ENCODE measurements around the gene SCAF1. TPM values are rescaled to one million over a fixed set of nuclear protein-coding genes. Genes with fewer than 3 reads are reported as not detected.

The SCAF1 gene
- total and polyA plus RNA-seq, 8 donors = 24.7 to 63.8 (median 34.9) TPM

GRCh38 chr19:49688531-49689132, 46.6 kb downstream of the SCAF1 start:
- no peak for ATAC-seq
- Histone ChIP-seq H3K27ac (peak overlapping the region; percentile 59 to 62), H3K4me3 (peak overlapping the region in 1 of 2 donors; percentile 39), H3K36me3 (peaks cover 0 to 48% of the 10 kb centered on the region in 2 donors), H3K4me1 (peaks cover 13 to 35% of the 10 kb centered on the region in 2 donors), H3K27me3 (peaks cover 4 to 44% of the 10 kb centered on the region in 2 donors), H3K9me3 (no peaks in the 10 kb centered on the region)
- intact Hi-C loops (cut with DNase I) = no loop called here
- no peak for DNase-seq
- TF ChIP-seq CTCF (IDR thresholded peaks at IDR 0.05) = no peak

GRCh38 chr19:49689133-49690078, 47.4 kb downstream of the SCAF1 start, which contains the start of gene ADM5:
ADM5 (plus strand) TSS chr19:49689594; CDS start chr19:49689838, 244 bp downstream.
- intact Hi-C loops (cut with DNase I) = no loop called here
- peak; percentile 13 to 45 for TF ChIP-seq CTCF (IDR thresholded peaks at IDR 0.05)
- ATAC-seq (peak; percentile 74), DNase-seq (peak in 1 of 4 donors; percentile 64)
- Histone ChIP-seq H3K27ac (peak within 1 kb of the TSS; percentile 61 to 62), H3K4me1 (peaks cover 13 to 35% of the 10 kb centered on the region in 2 donors), H3K36me3 (peaks cover 0 to 41% of the 10 kb centered on the region in 2 donors), H3K27me3 (peaks cover 4 to 44% of the 10 kb centered on the region in 2 donors), H3K4me3 (peak within 1 kb of the TSS; percentile 39), H3K9me3 (no peaks in the 10 kb centered on the region)

GRCh38 chr19:49690079-49690655, 48.2 kb downstream of the SCAF1 start:
- Histone ChIP-seq H3K4me3 (peak overlapping the region; percentile 39), H3K27me3 (peaks cover 4 to 44% of the 10 kb centered on the region in 2 donors), H3K9me3 (no peaks in the 10 kb centered on the region), H3K4me1 (peaks cover 13 to 35% of the 10 kb centered on the region in 2 donors), H3K36me3 (peaks cover 0 to 33% of the 10 kb centered on the region in 2 donors), H3K27ac (peak overlapping the region; percentile 61 to 62)
- peak; percentile 25 for ATAC-seq
- DNase-seq = no peak
- intact Hi-C loops (cut with DNase I) = no loop called here
- TF ChIP-seq CTCF (IDR thresholded peaks at IDR 0.05) = no peak

- ATAC-seq (peak; percentile 83), DNase-seq (peak in 3 of 4 donors; percentile 73 to 90 (median 80))
- Histone ChIP-seq H3K36me3 (peaks cover 0 to 27% of the 10 kb centered on the region in 2 donors), H3K4me3 (peak within 1 kb of the TSS; percentile 39), H3K9me3 (no peaks in the 10 kb centered on the region), H3K27me3 (peaks cover 4 to 44% of the 10 kb centered on the region in 2 donors), H3K27ac (peak within 1 kb of the TSS; percentile 61 to 62), H3K4me1 (peaks cover 13 to 35% of the 10 kb centered on the region in 2 donors)
- TF ChIP-seq CTCF (IDR thresholded peaks at IDR 0.05) = no peak
- intact Hi-C loops (cut with DNase I) = no loop called here
Measured at GRCh38 chr19:49690656-49691242, 48.7 kb downstream of the SCAF1 start, which contains the start of gene CPT1C. CPT1C (plus strand) TSS chr19:49691116; CDS start chr19:49692253, 1,137 bp downstream.

Measured in left lung (tissue), 10 donors.